Measurements from ENCODE around the gene PADI3.

PADI3 gene

DNA sequence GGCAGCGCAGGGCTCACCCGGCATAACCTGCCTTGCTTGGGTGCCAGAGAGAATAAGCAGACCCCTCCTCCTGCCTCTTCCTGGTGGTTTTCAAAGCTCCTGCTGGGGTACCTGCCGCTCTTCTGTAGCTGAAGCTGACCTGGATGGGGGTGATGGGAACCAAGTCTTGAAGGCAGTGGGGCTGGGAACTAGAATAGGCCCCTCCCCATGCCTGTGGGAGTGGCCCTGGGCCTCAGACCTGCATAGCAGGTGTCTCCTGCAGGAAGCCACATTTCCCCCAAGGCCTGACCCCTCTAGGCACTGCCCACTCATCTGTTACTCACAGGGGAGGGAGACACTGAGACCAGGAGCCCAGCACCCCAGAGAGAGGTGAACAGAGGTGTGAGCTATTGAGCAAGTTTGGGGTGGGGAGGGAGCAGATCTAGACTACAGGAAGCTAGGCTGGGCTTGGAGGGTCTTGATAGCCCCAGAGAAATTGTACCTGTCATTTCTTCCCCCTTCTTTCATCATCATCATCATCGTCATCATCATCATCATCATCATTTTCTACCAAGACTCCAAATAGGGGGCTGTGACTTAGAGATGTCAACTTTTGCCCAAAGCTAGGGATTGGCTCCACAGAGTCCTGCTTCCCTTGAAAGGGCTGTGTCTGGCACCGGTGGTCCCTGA, 33.9 kb upstream of the PADI3 start:
- no peak for DNase-seq (ENCODE audit: low spot score)
- in situ Hi-C loops (cut with MboI; ENCODE audit: low sequenced_read_pairs, unreplicated experiment), result no loop called here
- TF ChIP-seq, protein P1, sequence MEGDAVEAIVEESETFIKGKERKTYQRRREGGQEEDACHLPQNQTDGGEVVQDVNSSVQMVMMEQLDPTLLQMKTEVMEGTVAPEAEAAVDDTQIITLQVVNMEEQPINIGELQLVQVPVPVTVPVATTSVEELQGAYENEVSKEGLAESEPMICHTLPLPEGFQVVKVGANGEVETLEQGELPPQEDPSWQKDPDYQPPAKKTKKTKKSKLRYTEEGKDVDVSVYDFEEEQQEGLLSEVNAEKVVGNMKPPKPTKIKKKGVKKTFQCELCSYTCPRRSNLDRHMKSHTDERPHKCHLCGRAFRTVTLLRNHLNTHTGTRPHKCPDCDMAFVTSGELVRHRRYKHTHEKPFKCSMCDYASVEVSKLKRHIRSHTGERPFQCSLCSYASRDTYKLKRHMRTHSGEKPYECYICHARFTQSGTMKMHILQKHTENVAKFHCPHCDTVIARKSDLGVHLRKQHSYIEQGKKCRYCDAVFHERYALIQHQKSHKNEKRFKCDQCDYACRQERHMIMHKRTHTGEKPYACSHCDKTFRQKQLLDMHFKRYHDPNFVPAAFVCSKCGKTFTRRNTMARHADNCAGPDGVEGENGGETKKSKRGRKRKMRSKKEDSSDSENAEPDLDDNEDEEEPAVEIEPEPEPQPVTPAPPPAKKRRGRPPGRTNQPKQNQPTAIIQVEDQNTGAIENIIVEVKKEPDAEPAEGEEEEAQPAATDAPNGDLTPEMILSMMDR (IDR thresholded peaks at IDR 0.05; ENCODE audit: borderline replicate concordance, control extremely low read depth, extremely low read depth, insufficient read depth, missing control alignments), result no peak

DNA sequence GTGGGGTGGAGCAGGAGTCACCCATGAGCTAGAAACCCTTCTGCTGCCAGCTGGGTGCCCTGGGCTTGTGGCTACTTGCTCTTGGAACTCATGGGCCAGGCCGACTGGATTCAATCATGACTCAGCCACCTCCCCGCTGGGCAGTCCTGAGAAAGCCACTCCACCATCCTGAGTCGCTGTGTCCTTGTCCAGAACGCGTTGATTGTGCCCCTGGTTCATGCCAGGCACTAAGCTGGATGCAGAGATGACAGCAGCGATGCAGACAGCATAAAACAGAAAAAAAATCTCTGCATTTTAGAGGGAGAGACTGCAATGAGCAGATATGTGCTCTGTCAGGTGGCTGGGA, 33.4 kb upstream of the PADI3 start:
- DNase-seq (ENCODE audit: low spot score), result no peak
- in situ Hi-C loops (cut with MboI; ENCODE audit: low sequenced_read_pairs, unreplicated experiment), result no loop called here
- TF ChIP-seq, protein P1 (IDR thresholded peaks at IDR 0.05; ENCODE audit: borderline replicate concordance, control extremely low read depth, extremely low read depth, insufficient read depth, missing control alignments), result no peak

DNA sequence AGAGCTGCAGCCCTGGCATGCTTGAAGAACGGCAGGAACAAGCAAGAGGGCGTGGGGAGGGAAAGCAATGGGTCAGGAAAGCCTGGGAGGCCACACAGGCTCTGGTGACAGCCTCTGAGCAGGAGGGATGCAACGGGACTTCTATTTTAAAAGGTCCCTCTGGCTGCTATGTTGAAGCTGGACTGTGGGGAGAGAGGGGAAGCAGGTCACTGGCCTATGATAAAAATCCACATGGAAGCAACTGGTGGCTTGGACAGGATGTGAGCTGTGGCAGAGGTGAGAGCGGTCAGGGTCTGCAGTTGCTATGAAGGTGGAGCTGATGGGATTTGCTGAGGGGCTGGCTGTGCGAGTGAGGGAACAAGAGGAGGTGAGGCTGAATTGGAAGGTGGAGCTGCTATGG, 32.8 kb upstream of the PADI3 start:
- no peak for DNase-seq (ENCODE audit: low spot score)

DNA sequence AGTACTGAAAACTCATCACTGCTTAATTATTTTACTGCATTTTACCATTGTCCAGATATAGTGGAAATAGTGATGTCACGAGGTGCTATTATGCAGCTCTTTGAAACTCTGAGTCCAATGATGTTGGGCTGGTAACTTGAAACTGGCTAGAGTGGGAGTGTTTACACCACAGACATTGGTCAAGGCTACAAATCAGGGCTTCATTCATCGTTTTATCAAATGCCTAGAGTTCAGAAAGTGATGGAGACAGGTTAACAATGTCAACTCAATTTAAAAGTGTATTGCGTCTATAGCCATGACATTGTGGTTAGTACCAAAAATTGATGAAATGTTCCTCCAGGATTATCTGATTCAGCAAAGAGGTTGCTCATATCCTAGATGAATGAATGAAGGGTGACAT, 31.3 kb upstream of the PADI3 start:
- TF ChIP-seq, protein P1 (IDR thresholded peaks at IDR 0.05; ENCODE audit: borderline replicate concordance, control extremely low read depth, extremely low read depth, insufficient read depth, missing control alignments), result no peak
- DNase-seq (ENCODE audit: low spot score), result no peak
- in situ Hi-C loops (cut with MboI; ENCODE audit: low sequenced_read_pairs, unreplicated experiment), result no loop called here

More for the DNA sequence above, 32.8 kb upstream of the PADI3 start:
- TF ChIP-seq, protein P1 (IDR thresholded peaks at IDR 0.05; ENCODE audit: borderline replicate concordance, control extremely low read depth, extremely low read depth, insufficient read depth, missing control alignments), result no peak
- in situ Hi-C loops (cut with MboI; ENCODE audit: low sequenced_read_pairs, unreplicated experiment), result no loop called here

DNA sequence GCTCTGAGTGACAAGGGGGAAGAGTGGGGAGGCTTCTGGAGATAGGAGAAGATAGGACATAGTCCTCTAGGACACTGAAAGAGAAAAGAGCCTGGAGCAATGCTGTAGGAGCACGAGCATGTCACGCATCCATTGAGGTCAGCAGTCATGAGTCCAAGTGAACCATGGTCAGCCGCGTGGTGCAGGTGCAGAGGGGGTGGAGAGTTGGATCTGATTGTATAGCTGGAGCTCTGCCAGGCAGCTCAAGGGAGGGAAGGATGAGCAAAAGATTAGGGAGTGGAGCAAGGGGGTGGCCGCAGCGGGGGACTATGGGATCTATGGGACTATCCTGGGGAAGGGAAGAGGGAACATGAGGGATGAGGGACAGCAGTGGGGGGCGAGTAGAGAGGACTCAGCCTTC, 30.0 kb upstream of the PADI3 start:
- in situ Hi-C loops (cut with MboI; ENCODE audit: low sequenced_read_pairs, unreplicated experiment), result no loop called here
- TF ChIP-seq, protein P1 (IDR thresholded peaks at IDR 0.05; ENCODE audit: borderline replicate concordance, control extremely low read depth, extremely low read depth, insufficient read depth, missing control alignments), result no peak
- no peak for DNase-seq (ENCODE audit: low spot score)

DNA sequence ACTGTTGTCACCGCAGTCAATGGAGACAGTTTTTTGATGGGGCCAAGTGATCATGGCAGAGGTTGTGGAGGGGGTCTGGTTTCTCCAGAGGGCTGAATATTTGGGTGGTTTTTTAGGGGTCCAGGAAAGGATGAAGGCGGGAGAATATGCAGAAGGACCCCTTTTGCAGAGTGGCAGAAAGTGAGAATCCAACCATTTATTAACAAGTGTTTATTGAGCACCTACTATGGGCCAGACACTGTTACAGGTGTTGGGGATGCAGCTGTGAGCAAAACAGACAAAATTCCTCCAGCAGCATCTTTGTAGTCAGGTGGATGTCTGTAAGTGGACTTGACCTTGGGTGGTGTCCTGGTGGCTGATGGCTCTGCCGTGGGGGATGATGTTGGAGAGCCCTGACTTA, 28.6 kb upstream of the PADI3 start:
- TF ChIP-seq, protein P1 (IDR thresholded peaks at IDR 0.05; ENCODE audit: borderline replicate concordance, control extremely low read depth, extremely low read depth, insufficient read depth, missing control alignments), result no peak
- in situ Hi-C loops (cut with MboI; ENCODE audit: low sequenced_read_pairs, unreplicated experiment), result no loop called here
- DNase-seq (ENCODE audit: low spot score), result no peak
